Mucosa of descending colon (tissue), 3 donors: ENCODE data around the gene NR2E1. TPM values are rescaled to one million over a fixed set of nuclear protein-coding genes. Genes with fewer than 3 reads are reported as not detected.

ENCODE experiments used
- ATAC-seq: fragments of 200-7000 bp; cut with Tn5 transposase; one replicate; pipeline ENCODE4 v1.9.1; 2020; ENCODE audit warnings: mild to moderate bottlenecking, moderate library complexity
- DNase-seq, 3 donors: peaks; one replicate each; pipeline ENCODE4 v3.0.0-alpha.2; 2020
- H3K36me3 ChIP-seq: fragments of 200-600 bp; one replicate; pipeline ENCODE4 v1.8.0; 2021; ENCODE audit warnings: low read depth, mild to moderate bottlenecking
- H3K4me1 ChIP-seq: fragments of 200-600 bp; one replicate; pipeline ENCODE4 v1.8.0; 2021; ENCODE audit warnings: low read depth, mild to moderate bottlenecking
- H3K4me3 ChIP-seq: fragments of 200-600 bp; one replicate; pipeline ENCODE4 v1.8.0; 2021; ENCODE audit warnings: mild to moderate bottlenecking
- H3K9me3 ChIP-seq: fragments of 200-600 bp; one replicate; pipeline ENCODE4 v1.8.0; 2021; ENCODE audit warnings: mild to moderate bottlenecking
- CTCF ChIP-seq: fragments of 200-600 bp; IDR thresholded peaks from one replicate; pipeline ENCODE4 v1.8.0; 2022; ENCODE audit warnings: antibody characterized with exemption, mild to moderate bottlenecking
- intact Hi-C, 2 donors: fragments of 100-400 bp; cut with DNase I in 1 of 2; cut with micrococcal nuclease in 1 of 2; formaldehyde crosslinking; loops; one replicate each; pipeline versions ENCODE4 v1.11.0 to v1.11.1; 2022; cut with DNase I, micrococcal nuclease
- total RNA-seq, 3 donors: library from RNA; stranded (reverse); fragmentation: NEBNext Ultra II Directional in 2 of 3; extraction: Animal tissue kit (Norgen Biotek cat#: 25700) in 2 of 3; gene quantifications; one replicate each; pipeline versions ENCODE4 v1.2.1 to v1.2.4, GENCODE V29; 2021 to 2023
- donor health status: DM: no; HTN: no; CAD: no; lungs with moderate emphysema.
- donor health status: DM: no; HTN: no; CAD: no.
- donor health status: DM: no; HTN: yes; CAD: no.

Gene NR2E1
- total RNA-seq, 3 donors from 2014 or later, result not detected

- no peak for TF ChIP-seq CTCF
- intact Hi-C loops, result no loop called here
Measured at GRCh38 chr6:108123946-108124345, 41.9 kb upstream of the NR2E1 start.

GRCh38 chr6:108127056-108127455 is 38.8 kb upstream of the NR2E1 start:
- DNase-seq, result no peak
- TF ChIP-seq CTCF, result no peak
- intact Hi-C loops, result no loop called here
- Histone ChIP-seq H3K4me3 (no peak overlapping the region), H3K36me3 (no peaks in the 10 kb centered on the region), H3K9me3 (no peaks in the 10 kb centered on the region), H3K4me1 (no peaks in the 10 kb centered on the region)
- no peak for ATAC-seq

More at GRCh38 chr6:108123946-108124345, 41.9 kb upstream of the NR2E1 start:
- DNase-seq (no peak), ATAC-seq (no peak)
- Histone ChIP-seq H3K9me3 (no peaks in the 10 kb centered on the region), H3K4me3 (no peak overlapping the region), H3K36me3 (no peaks in the 10 kb centered on the region), H3K4me1 (peaks cover 5% of the 10 kb centered on the region)

- Histone ChIP-seq H3K9me3 (no peaks in the 10 kb centered on the region), H3K36me3 (no peaks in the 10 kb centered on the region), H3K4me1 (no peaks in the 10 kb centered on the region), H3K4me3 (no peak overlapping the region)
- DNase-seq (no peak), ATAC-seq (peak; percentile 78)
- intact Hi-C loops, result no loop called here
- TF ChIP-seq CTCF, result no peak
Measured at GRCh38 chr6:108127826-108128225, 38.0 kb upstream of the NR2E1 start.

- ATAC-seq (no peak), DNase-seq (no peak)
- no peaks in the 10 kb centered on the region for H3K36me3 ChIP-seq
- H3K4me1 ChIP-seq, result no peaks in the 10 kb centered on the region
- no peaks in the 10 kb centered on the region for H3K9me3 ChIP-seq
- no peak for TF ChIP-seq CTCF
- intact Hi-C loops, result no loop called here
- H3K4me3 ChIP-seq, result no peak overlapping the region
Measured at GRCh38 chr6:108130262-108130661, 35.6 kb upstream of the NR2E1 start.

GRCh38 chr6:108132863-108133262 is 33.0 kb upstream of the NR2E1 start:
- no peaks in the 10 kb centered on the region for H3K36me3 ChIP-seq
- H3K9me3 ChIP-seq, result no peaks in the 10 kb centered on the region
- no peak for TF ChIP-seq CTCF
- DNase-seq (no peak), ATAC-seq (no peak)
- no peaks in the 10 kb centered on the region for H3K4me1 ChIP-seq
- no peak overlapping the region for H3K4me3 ChIP-seq
- intact Hi-C loops, result no loop called here

GRCh38 chr6:108133594-108134179 is 32.1 kb upstream of the NR2E1 start:
- DNase-seq, result peak; percentile 56 to 65 (median 57)
- no peak for TF ChIP-seq CTCF
- no peak overlapping the region for H3K4me3 ChIP-seq
- no peaks in the 10 kb centered on the region for H3K4me1 ChIP-seq
- intact Hi-C loops, result no loop called here
- peak; percentile 92 for ATAC-seq
- no peaks in the 10 kb centered on the region for H3K9me3 ChIP-seq
- no peaks in the 10 kb centered on the region for H3K36me3 ChIP-seq
